HG02610 (cell line): ENCODE data around the gene CTNND1.
"Not testable (repeated sequence)": the region's sequence is repeated elsewhere in the genome, so short reads cannot be mapped to it uniquely, and the experiment has no call there.

Experiments
- ATAC-seq: cut with Tn5 transposase; IDR thresholded peaks from one replicate; pipeline ENCODE4 v1.9.1; 2021; ENCODE audit warnings: mild to moderate bottlenecking, moderate library complexity; ENCODE audit not compliant: unreplicated experiment

Gene CTNND1

GRCh38 chr11:57761301-57762234 lies at the start of gene CTNND1:
CTNND1 (plus strand) TSS chr11:57761802; CDS start chr11:57791479, 29,677 bp downstream.
- peak; percentile 95 for ATAC-seq

DNA sequence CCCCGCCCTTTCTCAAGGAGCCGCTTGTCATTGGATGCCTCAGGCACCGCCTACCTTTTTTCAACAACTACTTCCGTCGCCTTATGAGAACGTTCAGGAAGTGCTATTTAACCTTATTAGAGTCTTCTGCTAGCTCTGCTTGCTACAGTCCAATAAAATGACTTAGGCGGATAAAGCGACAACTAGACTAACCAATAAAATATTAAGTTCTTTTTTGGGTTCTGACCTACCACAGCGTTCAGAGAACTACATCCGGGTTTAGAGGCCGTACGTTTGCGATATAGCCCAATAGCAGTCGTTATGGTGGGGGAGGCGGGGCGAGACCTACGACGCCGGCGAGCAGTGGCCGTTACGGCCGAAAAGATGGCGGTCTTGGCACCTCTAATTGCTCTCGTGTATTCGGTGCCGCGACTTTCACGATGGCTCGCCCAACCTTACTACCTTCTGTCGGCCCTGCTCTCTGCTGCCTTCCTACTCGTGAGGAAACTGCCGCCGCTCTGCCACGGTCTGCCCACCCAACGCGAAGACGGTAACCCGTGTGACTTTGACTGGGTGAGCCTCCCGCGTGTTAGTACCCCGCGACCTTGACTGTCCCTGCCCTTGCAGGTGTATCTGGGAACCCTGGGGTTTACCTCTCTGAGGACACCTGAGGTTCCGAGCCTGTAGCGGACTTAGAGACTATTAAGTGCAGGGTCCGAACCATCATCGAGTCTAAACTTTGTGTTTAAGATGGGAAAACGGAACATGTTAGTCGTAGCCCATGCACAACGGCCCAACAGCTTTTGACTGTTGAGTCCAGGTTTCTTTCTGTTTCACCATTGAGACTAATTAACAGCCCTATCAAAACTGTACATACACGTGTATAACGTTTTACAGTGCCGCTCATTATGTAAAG lies 49.1 kb upstream of the CTNND1 start, which contains the start of gene TMX2:
TSS of gene TMX2 (plus strand) at position 338 of the 895 bp plus-strand sequence. CDS start at position 364, 26 bp downstream.
- ATAC-seq: peak; percentile 95

GRCh38 chr11:57713835-57714234 lies 47.8 kb upstream of the CTNND1 start:
- ATAC-seq: no peak

DNA sequence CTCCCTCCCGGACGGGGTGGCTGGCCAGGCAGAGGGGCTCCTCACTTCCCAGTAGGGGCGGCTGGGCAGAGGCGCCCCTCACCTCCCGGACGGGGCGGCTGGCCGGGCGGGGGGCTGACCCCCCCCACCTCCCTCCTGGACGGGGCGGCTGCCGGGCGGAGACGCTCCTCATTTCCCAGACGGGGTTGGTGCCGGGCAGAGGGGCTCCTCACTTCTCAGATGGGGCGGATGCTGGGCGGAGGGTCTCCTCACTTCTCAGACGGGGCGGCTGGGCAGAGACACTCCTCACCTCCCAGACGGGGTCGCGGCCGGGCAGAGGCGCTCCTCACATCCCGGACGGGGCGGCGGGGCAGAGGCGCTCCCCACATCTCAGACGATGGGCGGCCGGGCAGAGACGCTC lies 44.9 kb upstream of the CTNND1 start:
- ATAC-seq: not testable (repeated sequence)

- ATAC-seq: no peak
Observed at GRCh38 chr11:57727185-57727584, 34.4 kb upstream of the CTNND1 start.

- ATAC-seq: no peak
Observed at GRCh38 chr11:57728829-57729228, 32.8 kb upstream of the CTNND1 start.

GRCh38 chr11:57729479-57729878 lies 32.1 kb upstream of the CTNND1 start:
- no peak for ATAC-seq

- ATAC-seq: no peak
Observed at GRCh38 chr11:57732661-57733060, 28.9 kb upstream of the CTNND1 start.

GRCh38 chr11:57735619-57736298 lies 25.8 kb upstream of the CTNND1 start:
- ATAC-seq: no peak

GRCh38 chr11:57741132-57742086 lies 20.2 kb upstream of the CTNND1 start, which contains the start of gene SELENOH:
SELENOH (plus strand) TSS chr11:57741491; CDS start chr11:57741596, 105 bp downstream.
- peak; percentile 96 for ATAC-seq

DNA sequence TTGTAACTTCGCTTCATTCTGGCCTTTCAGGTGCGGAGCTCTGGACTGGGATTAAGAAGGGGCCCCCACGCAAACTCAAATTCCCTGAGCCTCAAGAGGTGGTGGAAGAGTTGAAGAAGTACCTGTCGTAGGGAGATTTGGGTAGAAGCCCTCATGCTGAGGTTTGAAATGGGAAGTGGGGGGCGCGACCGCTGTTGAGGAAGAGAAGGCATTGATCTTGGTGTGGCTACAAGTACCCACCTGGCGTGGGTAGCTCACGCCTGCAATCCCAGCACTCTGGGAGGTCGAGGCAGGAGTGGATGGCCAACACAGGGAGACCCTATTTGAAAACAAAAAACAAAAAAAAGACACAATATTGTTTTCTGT lies 19.5 kb upstream of the CTNND1 start:
- no peak for ATAC-seq

GRCh38 chr11:57744357-57744756 lies 17.2 kb upstream of the CTNND1 start:
- no peak for ATAC-seq

DNA sequence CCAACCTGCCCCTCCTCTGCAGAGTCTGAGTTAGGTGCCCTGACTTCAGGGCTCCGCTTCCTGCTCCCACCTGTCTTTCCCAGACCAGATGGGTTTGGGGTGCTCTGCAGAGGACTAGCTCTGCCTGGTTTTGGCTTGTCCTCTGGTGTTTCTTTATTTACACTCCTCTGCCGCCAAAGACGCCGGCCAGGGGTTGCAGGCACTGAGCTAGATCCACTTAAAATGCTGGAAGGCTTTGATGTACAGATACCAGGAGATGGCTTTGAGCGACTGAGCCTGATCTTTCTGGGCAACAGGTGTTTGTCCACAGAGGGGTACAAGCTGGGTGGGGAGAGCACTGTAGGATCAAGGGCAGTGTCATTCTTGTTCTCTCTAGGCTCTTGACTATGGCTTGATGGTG lies 16.4 kb upstream of the CTNND1 start:
- no peak for ATAC-seq

- no peak for ATAC-seq
Observed at GRCh38 chr11:57746920-57747319, 14.7 kb upstream of the CTNND1 start.

DNA sequence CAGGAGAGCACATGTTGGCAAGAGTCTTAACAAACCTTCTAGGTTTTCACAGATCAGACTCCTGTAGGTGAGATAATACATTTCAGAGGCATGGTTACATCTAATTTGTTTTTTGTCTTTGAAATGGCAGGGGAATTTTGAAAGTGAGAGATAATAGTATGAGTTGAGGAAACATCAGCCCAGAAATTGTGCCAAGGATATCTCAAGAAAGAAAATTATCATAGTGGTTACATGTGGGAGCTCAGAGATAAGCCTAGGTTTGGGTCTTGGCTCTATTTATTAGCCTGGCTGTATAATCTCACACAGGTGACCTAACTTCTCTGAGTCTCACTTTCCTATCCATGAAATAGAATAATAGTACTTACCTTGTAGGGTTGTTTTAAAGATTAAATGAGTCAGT lies 10.4 kb upstream of the CTNND1 start:
- no peak for ATAC-seq

GRCh38 chr11:57751676-57752253 lies 9.8 kb upstream of the CTNND1 start, which contains the start of gene BTBD18:
BTBD18 (minus strand) TSS chr11:57751819; CDS start chr11:57751188, 631 bp downstream.
- ATAC-seq: no peak

GRCh38 chr11:57752954-57753353 lies 8.6 kb upstream of the CTNND1 start:
- no peak for ATAC-seq

DNA sequence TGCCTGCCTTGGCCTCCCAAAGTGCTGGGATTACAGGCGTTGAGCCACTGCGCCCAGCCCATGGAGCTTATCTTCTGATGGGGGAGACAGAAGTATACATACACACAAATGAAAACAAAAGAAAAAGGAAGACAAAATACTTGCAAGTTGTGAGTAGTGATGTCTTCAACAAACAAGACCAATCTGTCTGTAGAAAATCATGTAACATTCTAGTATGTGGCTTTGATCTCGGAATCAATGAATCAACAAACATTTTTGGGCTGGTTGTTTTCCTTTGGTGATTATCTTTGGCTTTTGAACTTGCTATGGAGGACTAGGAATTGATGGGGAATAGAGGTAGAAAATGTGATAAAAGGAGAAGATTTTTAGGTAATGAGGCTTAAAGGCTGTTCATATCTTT lies 3.4 kb upstream of the CTNND1 start:
- no peak for ATAC-seq

- ATAC-seq: no peak
Observed at GRCh38 chr11:57762235-57762861, 746 bp downstream of the CTNND1 start.
